GM12891 (cell line): ENCODE data around the gene EBF4.

Experiments used
- DNase-seq: peaks from one replicate; pipeline ENCODE4 v3.0.0; 2011; ENCODE audit warnings: low spot score; ENCODE audit not compliant: insufficient read length
- FAIRE-seq: peaks from 2 replicates; lab custom pipeline; 2011; peaks lifted over from hg19 to GRCh38; lab: Jason Lieb, UNC
- PAX5 ChIP-seq: IDR thresholded peaks from 2 replicates; pipeline ENCODE4 v1.6.1; 2011; ENCODE audit warnings: low read length, moderate library complexity, mild to moderate bottlenecking; ENCODE audit not compliant: insufficient read depth, severe bottlenecking
- POLR2A ChIP-seq: IDR thresholded peaks from 2 replicates; pipeline ENCODE4 v1.6.1; 2011; ENCODE audit warnings: low read depth, low read length, control low read depth
- POLR2AphosphoS5 ChIP-seq: IDR thresholded peaks from 2 replicates; pipeline ENCODE4 v1.6.1; 2011; ENCODE audit warnings: low read depth, low read length, control low read depth
- POU2F2 ChIP-seq: IDR thresholded peaks from 2 replicates; pipeline ENCODE4 v1.6.1; 2011; ENCODE audit warnings: low read depth, mild to moderate bottlenecking, control low read depth, low read length, moderate library complexity
- SPI1 ChIP-seq: IDR thresholded peaks from 2 replicates; pipeline ENCODE4 v1.6.1; 2011; ENCODE audit warnings: low read depth, low read length, control low read depth
- TAF1 ChIP-seq: IDR thresholded peaks from 2 replicates; pipeline ENCODE4 v1.6.1; 2011; ENCODE audit warnings: low read depth, low read length, control low read depth

Gene EBF4

DNA sequence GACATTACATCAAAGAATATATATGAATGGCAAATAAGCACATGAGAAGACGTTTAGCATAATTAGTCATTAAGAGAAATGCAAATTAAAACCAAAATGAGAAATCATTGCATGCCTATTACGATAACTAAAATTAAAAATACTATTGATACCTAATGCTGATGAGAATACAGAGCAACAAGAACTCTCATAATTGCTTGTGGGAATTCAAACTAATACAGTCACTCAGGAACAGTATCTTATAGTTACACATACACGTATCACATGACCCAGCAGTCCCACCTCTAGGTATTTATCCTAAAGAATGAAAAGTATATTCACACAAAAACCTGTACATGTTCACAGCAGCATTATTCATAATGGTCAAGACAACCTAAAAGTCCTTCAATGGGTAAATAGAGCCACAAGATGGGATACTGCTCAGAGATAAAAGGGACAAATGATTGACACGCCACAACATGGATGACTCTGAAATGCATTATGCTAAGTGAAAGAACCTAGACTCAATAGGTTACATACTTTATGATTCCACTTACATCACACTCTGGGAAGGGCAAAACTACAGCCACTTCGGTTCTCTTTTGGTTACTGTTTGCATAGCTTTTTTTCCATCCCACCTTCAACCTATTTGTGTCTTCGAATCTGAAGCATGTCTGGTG, 91.5 kb downstream of the EBF4 start:
- no peak for FAIRE-seq
- no peak for DNase-seq
- TF ChIP-seq POU2F2: no peak
- TF ChIP-seq POLR2AphosphoS5: no peak
- no peak for TF ChIP-seq PAX5
- TF ChIP-seq SPI1: no peak
- TF ChIP-seq POLR2A: no peak
- no peak for TF ChIP-seq TAF1

DNA sequence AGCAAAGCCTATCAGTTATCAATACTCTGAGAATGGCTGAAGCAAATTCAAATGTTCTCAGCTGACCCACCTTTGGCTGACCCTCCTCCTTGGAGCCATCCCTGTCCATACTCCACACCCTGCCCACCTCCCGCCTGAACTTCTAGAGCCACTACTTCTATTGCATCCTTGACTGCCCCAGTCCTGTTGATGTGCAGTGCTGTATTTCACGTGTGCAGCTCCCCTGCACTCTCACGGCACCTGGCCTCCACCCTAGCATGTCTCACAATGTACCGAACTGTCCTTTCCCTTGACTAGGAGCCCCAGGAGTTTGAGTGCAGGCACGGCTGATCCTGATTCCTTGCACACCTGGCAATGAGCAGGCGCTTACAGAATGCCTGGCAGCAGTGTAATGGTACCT, 100.9 kb downstream of the EBF4 start:
- FAIRE-seq: no peak
- TF ChIP-seq SPI1 (no peak), POU2F2 (no peak), PAX5 (no peak), POLR2AphosphoS5 (no peak), TAF1 (no peak), POLR2A (no peak)
- DNase-seq: no peak

DNA sequence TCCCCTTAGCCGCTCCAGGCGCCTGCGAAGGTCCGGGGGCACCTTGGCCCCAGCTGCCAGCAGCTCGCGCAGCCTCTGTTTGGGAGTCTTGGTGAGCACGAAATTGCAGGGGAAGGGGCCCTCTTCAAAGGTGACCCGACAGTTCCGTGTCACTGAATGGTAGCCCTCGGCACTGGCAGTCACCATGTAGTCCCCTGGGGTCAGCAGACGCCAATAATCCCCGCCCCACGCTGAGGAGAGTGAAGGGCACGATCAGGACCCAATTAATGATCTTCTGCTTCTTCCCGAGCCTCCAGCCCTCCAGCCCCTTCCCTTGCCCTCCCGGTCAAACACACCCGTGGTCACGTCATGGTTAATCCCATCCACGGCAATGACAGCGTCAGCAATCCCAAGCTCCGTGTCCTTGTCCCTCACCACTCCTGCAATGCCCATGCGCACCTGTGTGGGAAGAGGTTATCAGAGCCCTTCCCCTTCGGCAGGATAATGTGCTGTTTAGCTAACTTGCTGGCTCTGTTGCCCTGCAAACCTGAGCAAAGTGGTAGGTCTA, 101.7 kb downstream of the EBF4 start:
- FAIRE-seq: no peak
- DNase-seq: no peak
- TF ChIP-seq POLR2A (no peak), PAX5 (no peak), SPI1 (no peak), TAF1 (no peak), POLR2AphosphoS5 (no peak), POU2F2 (no peak)

DNA sequence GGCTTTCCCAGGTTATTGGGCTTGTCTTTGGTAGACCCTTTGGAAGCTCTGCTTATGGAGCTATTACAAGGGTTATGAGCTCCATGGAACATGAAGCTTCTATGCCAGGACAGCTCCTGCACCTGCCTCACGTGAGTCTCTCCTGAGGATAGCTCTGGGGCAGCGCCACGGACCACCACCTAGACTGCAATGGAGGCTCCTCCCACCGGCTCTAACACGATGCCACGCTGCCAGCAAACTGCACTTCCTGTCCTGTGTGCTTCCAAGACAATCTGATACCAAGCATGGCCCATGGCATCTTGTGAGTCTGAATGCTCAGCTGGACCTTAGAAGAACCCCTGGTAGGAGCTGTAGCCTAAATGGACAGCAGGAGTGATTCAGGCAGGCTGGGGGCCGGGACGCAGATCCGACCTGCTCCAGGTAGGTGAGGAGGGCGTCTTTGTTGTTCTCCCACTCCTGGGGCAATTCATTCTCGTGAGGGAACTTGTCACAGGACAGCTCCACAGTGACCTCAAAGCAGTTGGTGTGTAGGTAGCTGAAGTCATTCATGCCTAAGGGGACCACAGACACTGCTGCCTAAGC, 102.4 kb downstream of the EBF4 start:
- no peak for FAIRE-seq
- no peak for DNase-seq
- TF ChIP-seq POLR2A (no peak), POU2F2 (no peak), POLR2AphosphoS5 (no peak), SPI1 (no peak), TAF1 (no peak), PAX5 (no peak)

DNA sequence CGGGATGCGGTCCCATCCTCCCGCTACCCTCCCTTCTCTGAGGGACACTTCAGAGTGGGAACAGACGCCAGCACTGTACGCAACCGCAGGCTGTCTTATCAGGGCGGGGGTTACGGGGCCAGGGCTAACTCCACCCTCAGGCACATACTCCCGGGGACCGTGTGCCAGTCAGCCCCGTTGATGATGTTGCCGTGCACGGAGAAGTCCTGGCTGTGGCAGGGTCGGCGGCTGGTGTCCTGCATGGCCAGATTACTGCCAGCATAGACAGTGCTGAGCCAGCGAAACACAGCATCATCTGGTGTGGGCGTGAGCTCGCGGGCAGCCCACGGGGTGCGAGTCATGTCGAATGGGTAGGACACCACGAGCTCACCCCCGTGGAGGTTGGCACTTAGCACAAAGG, 102.9 kb downstream of the EBF4 start:
- FAIRE-seq (no peak), DNase-seq (no peak)
- TF ChIP-seq SPI1 (no peak), POU2F2 (no peak), POLR2A (no peak), PAX5 (no peak), TAF1 (no peak), POLR2AphosphoS5 (no peak)

DNA sequence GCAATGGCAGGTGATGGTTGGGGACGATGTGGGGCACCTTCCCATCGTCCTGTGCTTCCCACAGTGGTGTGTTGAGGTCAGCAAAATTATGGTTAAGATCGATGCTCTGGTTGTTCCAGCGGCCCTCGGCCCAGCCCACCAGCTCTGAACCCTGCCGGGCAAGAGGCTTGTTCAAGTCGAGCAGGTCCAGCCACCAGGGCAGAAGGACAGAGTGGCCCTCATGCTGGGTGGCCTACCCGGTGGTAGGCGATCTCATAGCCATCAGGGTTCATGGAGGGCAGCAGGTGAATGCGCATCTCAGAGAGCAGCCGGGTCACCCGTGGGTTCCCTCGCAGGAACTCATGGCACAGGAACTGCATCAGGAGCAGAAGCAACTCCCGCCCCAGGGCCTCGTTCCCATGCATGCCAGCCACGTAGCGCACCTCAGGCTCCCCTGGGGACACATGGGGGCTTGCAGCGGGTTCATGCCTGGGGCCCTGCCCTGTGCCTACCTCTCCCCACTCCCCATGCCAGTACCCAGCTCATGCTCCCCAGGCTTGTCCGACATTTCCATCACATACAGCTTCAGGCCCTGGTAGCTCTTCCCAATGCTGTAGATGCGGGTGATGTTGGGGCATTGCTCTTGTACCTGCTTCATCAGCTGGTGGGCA, 103.6 kb downstream of the EBF4 start:
- TF ChIP-seq POLR2A: no peak
- no peak for TF ChIP-seq POU2F2
- TF ChIP-seq SPI1: no peak
- no peak for TF ChIP-seq POLR2AphosphoS5
- TF ChIP-seq TAF1: no peak
- no peak for TF ChIP-seq PAX5

DNA sequence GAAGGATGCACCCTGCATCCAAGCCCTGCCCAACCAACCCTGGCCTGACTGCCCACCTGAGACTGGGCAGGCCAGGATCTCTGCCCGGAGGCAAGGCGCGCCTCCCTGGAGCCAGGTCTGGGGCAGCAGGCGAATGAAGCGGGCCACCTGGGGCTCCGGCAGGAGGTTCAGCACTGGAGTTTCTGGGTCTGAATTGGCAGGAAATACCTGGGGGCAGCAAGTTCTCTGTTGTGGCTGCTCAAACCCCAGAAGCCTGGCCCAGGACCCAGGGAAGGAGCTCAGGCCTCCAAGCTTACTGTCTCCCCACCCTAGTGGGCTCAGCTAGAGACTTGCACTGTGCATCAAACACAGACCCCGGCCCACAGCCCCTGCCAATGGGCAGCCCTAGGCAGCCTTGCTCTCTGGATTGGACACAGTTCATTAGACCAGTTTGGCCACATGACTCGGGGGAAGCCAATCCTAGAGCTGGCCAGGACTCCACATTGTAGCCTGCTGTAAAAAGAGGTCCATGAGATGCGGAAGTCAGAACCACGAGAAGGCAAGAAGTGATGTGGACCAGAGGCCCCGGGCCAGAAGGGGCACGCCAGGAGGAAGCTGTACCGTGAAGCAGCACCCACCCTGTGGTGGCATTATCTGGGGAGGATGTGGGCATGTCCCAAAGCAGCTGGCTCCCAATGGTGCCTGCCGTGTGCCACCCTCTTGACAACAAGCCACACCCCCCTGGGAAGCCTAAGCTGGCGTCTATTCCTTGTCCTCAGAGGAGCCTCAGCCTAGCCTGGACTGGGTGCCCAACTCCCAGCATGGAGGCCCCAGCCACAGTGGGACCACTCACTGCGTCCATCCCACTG, 104.8 kb downstream of the EBF4 start:
- no peak for FAIRE-seq
- TF ChIP-seq POLR2AphosphoS5 (no peak), SPI1 (no peak), POLR2A (no peak), PAX5 (no peak), TAF1 (no peak)

More for the DNA sequence above, 103.6 kb downstream of the EBF4 start:
- DNase-seq (no peak), FAIRE-seq (no peak)

DNA sequence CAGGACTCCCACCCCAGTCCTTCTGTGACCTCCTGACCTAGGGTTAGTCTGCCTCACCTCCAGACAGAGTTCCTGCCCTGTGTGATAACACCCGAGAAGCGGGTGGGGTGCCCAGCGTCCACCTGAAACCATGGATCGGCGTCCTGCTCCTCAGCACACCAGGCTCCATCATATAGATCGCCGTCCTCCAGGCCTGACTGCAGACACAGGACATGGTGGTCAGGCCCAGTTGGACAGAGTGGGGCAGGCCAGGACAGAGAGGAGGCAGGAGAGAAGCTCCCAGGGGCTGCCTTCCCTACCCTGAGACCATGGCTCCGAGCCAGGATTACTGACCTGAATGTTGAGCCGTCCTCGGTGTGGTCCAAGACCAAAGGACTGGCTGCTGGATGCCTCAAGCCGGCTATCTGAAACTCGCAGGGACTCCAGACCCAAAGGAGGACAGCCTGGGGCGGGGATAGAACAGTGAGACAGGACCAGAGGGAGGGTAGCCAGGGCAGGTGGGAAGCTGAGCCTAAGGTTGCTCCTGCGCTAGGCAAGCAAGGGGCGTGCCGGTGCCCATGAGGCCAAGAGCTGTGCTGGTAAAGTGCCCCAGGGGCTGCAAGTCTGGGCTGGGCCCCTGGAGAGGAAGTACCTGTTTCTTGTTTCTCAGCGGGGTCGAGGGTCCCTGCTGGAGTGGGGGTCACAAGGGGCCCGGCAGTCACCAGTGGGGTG, 105.7 kb downstream of the EBF4 start:
- no peak for FAIRE-seq
- DNase-seq: no peak
- TF ChIP-seq POU2F2 (no peak), PAX5 (no peak), SPI1 (no peak), POLR2AphosphoS5 (no peak)

More for the DNA sequence above, 104.8 kb downstream of the EBF4 start:
- no peak for DNase-seq
